GM10847 (cell line): ENCODE results near the gene LMTK2.

Experiments
- POLR2A ChIP-seq: IDR thresholded peaks from 2 replicates; pipeline ENCODE4 v1.6.1; 2011; ENCODE audit not compliant: insufficient read length; ENCODE audit errors: extremely low read depth

LMTK2 gene

GRCh38 chr7:98090116-98090515 is 16.5 kb upstream of the LMTK2 start:
- TF ChIP-seq POLR2A, result no peak

- no peak for TF ChIP-seq POLR2A
Measured at GRCh38 chr7:98091061-98091460, 15.6 kb upstream of the LMTK2 start.

DNA sequence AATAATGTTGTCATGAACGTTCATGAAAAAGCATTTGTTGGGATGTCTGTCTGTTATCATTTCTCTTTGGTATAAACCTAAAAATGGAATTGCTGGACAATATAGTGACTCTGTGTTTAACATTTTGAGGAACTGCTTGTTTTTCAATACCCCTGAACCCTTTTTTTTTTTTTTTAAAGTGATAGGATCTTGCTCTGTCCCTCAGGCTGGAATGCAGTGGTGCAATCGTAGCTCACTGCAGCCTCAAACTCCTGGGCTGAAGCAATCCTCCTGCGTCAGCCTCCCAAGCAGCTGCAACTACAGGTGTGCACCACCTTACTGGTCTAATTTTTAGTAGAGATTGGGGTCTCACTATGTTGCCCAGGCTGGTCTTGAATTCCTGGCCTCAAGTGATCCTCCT is 15.1 kb upstream of the LMTK2 start:
- no peak for TF ChIP-seq POLR2A

GRCh38 chr7:98097042-98097645 is 9.5 kb upstream of the LMTK2 start:
- TF ChIP-seq POLR2A, result no peak

GRCh38 chr7:98100088-98100487 is 6.6 kb upstream of the LMTK2 start:
- TF ChIP-seq POLR2A, result no peak

- TF ChIP-seq POLR2A, result no peak
Measured at GRCh38 chr7:98102170-98102569, 4.5 kb upstream of the LMTK2 start.

GRCh38 chr7:98105942-98106544 is 619 bp upstream of the LMTK2 start:
- no peak for TF ChIP-seq POLR2A

DNA sequence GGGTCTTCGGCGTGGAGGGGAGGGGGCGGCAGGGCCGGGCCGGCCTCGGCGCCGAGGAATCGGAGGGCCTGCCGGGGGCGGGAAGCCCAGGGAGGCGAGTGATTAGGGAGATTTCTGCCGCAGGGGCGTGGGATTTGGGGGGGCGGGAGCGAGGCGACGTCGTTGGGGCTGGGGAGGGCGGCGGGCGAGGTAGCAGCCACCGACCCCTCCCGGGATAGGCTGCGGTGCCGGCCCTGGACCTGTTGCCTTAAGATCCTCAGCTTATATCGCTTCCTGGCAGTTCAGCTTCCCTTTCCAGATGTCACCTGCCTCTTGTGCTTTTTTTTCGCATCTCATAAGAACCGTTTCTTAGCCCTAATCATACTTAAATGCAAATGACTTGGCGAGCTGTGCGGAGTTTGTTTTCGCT is 655 bp downstream of the LMTK2 start:
- TF ChIP-seq POLR2A, result no peak

- no peak for TF ChIP-seq POLR2A
Measured at GRCh38 chr7:98110249-98111022, 3.8 kb downstream of the LMTK2 start.

DNA sequence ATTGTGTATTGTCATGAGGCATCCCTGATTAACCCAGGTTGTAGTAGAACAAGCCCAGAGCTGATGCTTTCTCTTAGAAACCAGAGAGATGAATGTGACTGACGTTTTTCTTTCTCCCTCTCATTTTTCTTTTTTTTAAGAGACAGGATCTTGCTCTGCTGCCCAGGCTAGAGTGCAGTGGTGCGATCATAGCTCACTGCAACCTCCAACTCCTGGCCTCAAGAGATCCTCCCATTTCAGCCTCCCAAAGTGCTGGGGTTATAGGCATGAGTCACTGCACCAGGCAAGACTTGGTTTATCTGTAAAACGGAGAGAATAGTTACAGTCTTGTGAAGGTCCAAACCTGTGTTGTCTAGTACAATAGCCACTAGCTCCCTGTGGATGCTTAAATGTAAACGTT is 5.4 kb downstream of the LMTK2 start:
- no peak for TF ChIP-seq POLR2A

GRCh38 chr7:98115746-98116525 is 9.3 kb downstream of the LMTK2 start:
- no peak for TF ChIP-seq POLR2A

DNA sequence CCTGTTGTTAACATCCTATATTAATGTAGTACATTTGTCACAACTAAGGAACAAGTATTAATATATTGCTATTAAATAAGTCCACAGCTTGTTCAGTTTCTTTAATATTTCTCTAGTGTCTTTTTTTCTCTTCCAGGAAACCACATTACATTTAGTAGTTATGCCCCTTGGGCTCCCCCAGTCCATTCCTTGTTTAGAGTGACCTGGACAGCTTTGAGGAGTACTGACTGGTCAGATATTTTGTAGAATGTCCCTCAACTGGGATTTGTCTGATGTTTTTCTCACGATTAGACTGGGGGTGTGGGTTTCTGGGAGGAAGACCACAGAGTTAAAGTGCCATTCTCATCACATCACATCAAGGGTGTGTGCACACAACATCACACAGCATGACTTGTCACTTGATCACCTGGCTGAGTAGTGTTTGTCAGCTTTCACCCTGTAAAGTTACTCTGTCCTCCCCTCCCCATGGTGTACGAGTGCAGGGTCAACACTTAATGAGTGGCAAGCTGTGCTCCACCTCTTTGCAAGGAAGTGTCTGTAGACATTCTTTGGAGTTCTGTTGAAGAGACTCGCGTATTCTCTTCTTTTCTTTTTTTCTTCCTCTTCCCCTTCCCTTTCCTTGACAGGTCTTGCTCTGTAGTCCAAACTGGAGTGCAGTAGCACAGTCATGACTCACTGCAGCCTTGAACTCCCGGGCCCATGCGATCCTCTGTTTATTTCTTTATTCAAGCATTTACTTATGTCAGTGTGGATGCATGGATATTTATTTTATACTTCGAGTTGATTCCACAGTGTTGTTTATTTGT is 10.2 kb downstream of the LMTK2 start:
- no peak for TF ChIP-seq POLR2A

- no peak for TF ChIP-seq POLR2A
Measured at GRCh38 chr7:98119256-98119918, 12.7 kb downstream of the LMTK2 start.

GRCh38 chr7:98120559-98120958 is 13.9 kb downstream of the LMTK2 start:
- no peak for TF ChIP-seq POLR2A

- no peak for TF ChIP-seq POLR2A
Measured at GRCh38 chr7:98123365-98123696, 16.7 kb downstream of the LMTK2 start.

DNA sequence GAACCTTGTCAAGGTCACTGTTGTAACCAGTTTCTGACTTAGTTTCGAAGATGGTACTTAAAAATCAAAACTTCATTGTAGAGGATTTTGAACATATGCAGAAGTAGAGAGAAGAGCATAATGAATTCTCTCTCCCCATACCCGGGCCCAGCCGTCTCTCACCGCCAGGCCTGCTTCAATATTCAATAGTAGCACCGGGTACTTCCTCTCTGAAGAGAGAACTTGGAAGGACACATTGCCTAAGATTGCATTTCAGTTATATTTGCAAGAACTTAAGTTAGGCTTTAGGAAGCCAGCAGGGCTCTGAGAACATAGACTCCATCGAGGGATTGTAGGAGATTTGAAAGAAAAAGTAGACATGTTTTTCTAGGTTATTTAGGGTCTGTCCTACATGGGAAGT is 19.1 kb downstream of the LMTK2 start:
- no peak for TF ChIP-seq POLR2A
